GM20000 (cell line): ENCODE measurements around the gene CD109.
"Not testable (repeated sequence)": the region's sequence is repeated elsewhere in the genome, so short reads cannot be mapped to it uniquely, and the experiment has no call there.

Experiments
- DNase-seq: peaks from one replicate; pipeline ENCODE4 v3.0.0; 2012; ENCODE audit warnings: low spot score
- TF ChIP-seq, protein P1 (sequence below): IDR thresholded peaks from 2 replicates; pipeline ENCODE4 v1.5.1; 2012; ENCODE audit warnings: mild to moderate bottlenecking, control low read depth; ENCODE audit errors: extremely low read depth, missing control alignments

The CD109 gene

DNA sequence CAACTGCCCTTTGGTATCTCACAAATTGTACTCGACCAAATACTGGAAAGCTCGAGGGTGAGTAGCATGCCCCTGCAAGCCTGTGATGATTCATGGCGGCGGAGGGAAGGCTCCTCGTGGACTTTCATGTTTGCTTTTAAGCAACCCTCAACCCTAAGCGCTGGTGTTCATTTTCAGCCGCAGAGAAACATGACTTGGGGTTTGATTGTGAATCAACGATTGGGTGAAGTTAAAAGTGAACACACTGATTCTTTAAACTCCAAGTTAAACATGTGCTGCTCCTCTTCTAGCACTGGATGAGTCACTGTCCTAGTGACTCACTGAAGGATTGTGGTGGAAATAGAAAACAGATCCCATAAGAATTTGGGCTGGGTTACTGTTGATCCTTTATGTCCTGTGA lies 8.3 kb downstream of the CD109 start:
- no peak for DNase-seq
- TF ChIP-seq, protein P1, sequence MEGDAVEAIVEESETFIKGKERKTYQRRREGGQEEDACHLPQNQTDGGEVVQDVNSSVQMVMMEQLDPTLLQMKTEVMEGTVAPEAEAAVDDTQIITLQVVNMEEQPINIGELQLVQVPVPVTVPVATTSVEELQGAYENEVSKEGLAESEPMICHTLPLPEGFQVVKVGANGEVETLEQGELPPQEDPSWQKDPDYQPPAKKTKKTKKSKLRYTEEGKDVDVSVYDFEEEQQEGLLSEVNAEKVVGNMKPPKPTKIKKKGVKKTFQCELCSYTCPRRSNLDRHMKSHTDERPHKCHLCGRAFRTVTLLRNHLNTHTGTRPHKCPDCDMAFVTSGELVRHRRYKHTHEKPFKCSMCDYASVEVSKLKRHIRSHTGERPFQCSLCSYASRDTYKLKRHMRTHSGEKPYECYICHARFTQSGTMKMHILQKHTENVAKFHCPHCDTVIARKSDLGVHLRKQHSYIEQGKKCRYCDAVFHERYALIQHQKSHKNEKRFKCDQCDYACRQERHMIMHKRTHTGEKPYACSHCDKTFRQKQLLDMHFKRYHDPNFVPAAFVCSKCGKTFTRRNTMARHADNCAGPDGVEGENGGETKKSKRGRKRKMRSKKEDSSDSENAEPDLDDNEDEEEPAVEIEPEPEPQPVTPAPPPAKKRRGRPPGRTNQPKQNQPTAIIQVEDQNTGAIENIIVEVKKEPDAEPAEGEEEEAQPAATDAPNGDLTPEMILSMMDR: no peak

DNA sequence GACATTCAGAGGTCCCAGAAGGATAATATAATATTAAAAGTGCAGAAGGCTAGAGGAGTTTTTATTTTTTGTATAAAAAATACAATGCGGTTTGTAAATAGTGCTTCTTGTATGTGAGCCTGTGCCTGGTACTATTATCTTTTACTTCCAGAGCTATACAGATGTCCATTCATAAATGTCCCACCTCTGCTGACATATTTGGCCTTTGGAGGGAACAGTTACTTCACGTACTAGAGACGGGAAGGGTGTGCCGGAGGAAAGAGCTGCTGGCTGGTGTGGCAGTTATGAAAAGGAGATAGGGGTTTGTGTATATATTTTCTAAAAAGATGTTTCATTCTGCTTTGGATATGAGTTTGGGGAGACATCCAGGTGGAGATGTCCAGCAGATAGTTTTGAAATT lies 8.8 kb downstream of the CD109 start:
- TF ChIP-seq, protein P1: no peak
- DNase-seq: no peak

DNA sequence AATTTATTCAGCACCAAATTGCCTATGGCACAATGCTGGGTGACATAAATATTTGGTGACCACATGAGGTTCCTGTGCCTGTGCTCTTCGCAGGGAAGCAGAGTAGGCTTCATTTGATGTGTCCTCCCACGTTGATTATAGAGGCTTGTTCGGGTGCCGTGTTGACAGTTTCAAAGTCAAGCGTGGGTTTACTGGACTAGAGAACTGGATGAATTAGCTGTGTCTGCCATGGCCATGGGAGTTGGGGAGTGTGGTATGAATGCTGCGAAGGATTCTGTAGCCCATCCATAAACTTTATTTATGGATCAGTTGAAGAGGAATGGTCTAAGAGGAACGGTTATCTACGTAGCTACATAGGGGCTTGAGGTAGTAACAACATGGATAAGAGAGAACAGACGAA lies 11.0 kb downstream of the CD109 start:
- no peak for DNase-seq
- TF ChIP-seq, protein P1: no peak

DNA sequence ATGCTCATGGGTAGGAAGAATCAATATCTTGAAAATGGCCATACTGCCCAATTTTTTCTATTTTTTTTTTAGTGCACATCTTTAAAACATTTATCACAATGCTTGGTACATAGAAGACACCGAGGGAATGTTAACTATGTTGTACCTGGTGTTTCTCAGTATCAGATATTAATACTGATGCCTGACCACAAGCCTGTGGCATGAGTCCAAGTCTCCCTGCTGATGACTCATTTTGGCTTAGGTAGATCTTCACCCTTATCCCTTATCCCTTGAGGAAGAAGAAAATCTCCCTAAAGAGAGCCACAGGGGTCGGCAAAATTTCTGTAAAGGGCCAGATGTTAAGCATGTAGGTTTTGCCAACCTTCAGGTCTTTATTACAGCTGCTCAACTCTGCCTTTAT lies 14.5 kb downstream of the CD109 start:
- TF ChIP-seq, protein P1: no peak
- DNase-seq: no peak

DNA sequence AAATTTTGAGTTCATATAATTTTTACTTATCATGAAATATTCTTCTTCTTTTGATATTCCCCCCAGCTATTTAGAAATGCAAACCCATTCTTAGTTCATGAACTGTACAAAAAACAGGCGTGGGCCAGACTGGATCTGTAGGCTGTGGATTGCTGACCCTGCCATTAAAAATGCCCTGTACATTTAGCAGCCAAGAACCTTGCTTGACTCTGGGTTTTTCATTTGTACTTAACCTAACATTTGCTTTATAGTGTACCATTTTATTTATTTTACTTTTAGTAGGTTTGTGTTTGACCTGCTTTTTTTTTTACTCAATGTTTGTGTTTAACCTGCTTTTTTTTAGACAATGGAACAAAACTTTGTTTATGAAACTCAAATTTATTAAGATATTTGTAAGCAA lies 14.9 kb downstream of the CD109 start:
- TF ChIP-seq, protein P1: no peak
- DNase-seq: no peak

DNA sequence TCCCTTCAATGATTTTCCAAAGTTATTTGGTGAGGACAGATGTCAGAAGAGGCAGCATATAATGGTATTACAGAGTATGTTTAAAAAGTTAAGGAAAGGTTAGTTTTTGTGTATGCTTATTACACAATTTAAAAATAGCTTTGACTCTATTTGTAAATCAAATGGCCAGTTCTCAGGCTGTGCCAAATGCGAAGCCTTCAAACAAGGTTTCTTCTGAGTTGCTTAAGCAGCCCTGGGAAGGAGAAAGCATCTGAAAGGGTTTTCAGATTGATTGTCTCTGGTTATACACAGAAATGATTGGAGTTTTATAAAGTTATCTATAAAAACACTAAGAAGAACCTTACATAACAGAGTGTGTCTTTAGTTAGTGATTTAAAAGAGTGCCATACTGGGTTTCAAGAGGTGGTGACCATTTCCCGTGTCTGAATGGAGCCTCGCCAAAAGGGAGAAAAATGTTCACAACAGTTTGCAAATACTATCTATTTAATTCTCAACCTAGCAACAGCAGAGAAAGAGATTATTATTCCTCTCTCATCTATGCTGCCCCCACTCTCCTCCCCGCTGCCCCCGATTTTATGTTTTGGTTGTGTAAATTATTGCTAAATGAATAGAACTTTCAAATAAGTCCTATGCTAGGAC lies 16.7 kb downstream of the CD109 start:
- no peak for DNase-seq
- TF ChIP-seq, protein P1: no peak

DNA sequence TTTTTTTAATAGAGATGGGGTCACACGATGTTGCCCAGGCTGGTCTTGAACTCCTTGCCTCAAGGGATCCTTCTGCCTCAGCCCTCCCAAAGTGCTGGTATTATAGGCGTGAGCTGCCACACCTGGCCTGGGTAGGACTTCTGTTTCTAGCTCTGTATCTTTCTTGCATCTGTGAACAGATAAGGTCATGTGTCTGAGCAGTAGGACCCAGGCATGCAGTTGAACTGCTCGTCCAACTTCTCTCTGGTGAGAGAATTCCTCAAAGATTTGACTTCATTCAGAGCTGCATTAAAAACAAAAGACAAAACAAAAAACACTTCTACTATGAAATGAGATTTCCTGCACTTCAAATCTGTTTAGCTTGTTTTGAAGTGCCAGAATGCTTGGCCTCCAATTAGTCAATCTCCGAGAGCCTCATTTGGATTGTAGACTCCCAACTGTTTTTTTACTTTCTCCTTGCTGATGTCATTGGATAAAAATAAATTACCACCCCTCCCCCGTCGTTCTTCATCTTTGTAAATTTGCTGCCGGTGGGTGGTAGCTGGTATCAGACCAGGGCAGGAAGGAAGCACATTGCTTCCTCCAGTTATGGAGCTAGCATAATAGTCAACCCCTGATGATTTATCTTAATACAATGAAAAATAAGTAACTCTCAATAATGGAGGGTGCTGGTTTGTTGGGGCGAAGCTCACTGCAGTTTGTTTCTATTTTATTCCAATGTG lies 17.6 kb downstream of the CD109 start:
- no peak for DNase-seq
- TF ChIP-seq, protein P1: no peak

DNA sequence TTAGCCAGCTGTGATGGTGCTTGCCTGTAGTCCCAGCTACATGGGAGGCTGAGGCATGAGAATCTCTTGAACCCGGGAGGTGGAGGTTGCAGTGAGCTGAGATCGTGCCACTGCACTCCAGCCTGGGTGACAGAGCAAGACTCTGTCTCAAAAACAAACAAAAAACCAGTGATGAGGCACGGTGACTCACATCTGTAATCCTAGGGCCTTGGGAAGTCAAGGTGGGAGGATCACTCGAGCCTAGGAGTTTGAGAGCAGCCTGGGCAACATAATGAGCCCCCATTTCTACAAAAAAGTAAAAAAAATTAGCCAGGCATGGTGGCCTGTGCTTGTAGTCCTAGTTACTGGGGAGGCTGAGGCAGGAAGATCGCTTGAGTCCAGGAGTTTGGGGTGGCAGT lies 19.1 kb downstream of the CD109 start:
- DNase-seq: not testable (repeated sequence)
